PC-3 (cell line): Measurements from ENCODE around the gene PCNT. TPM values are rescaled to one million over a fixed set of nuclear protein-coding genes. Genes with fewer than 3 reads are reported as not detected.

ENCODE experiments used
- ATAC-seq: fragments of 200-7000 bp; cut with Tn5 transposase; 2 replicates; pipeline ENCODE4 v1.9.1; 2020; ENCODE audit warnings: mild to moderate bottlenecking, moderate library complexity
- BruUV-seq: library from RNA; stranded (reverse); fragments of 400-500 nt; replicated peaks from 2 replicates; lab custom pipeline; 2021; lab: Mats Ljungman, UMichigan
- CTCF ChIA-PET: fragments of 300-600 bp; sonication (Branson Sonifier 250); formaldehyde crosslinking; loops from one replicate; lab custom pipeline; 2022; ENCODE audit warnings: antibody characterized with exemption; lab: Charles Lee
- POLR2A ChIA-PET: fragments of 300-600 bp; sonication (Branson Sonifier 250); formaldehyde crosslinking; loops from one replicate; lab custom pipeline; 2022; ENCODE audit warnings: antibody characterized with exemption; ENCODE audit not compliant: unreplicated experiment; lab: Charles Lee
- DNase-seq: peaks from one replicate; pipeline ENCODE4 v3.0.0-alpha.2; 2015
- H2AFZ ChIP-seq: fragments of 300-600 bp; sonication (generic); 2 replicates; pipeline ENCODE4 v1.6.0; 2016; ENCODE audit warnings: antibody characterized with exemption, low read length
- H3F3A ChIP-seq: fragments of 300-600 bp; sonication (generic); one replicate; pipeline ENCODE4 v1.6.0; 2017; ENCODE audit warnings: antibody characterized with exemption, low read length, control low read depth, mild to moderate bottlenecking; ENCODE audit not compliant: unreplicated experiment
- H3K27ac ChIP-seq: fragments of 300-600 bp; sonication (generic); 2 replicates; pipeline ENCODE4 v1.5.1; 2016; ENCODE audit warnings: mild to moderate bottlenecking, low read length
- H3K27me3 ChIP-seq: fragments of 300-600 bp; sonication (generic); 2 replicates; pipeline ENCODE4 v1.6.1; 2016; ENCODE audit warnings: low read length, mixed read lengths
- H3K36me3 ChIP-seq: fragments of 300-600 bp; sonication (generic); 2 replicates; pipeline ENCODE4 v1.6.1; 2016; ENCODE audit warnings: low read depth, mixed run types, low read length, mixed read lengths
- H3K4me1 ChIP-seq: fragments of 300-600 bp; sonication (generic); 2 replicates; pipeline ENCODE4 v1.5.1; 2016; ENCODE audit warnings: low read length; ENCODE audit not compliant: insufficient read depth
- H3K4me2 ChIP-seq: fragments of 300-600 bp; sonication (generic); 2 replicates; pipeline ENCODE4 v1.6.0; 2016; ENCODE audit warnings: low read length
- H3K4me3 ChIP-seq: fragments of 300-600 bp; sonication (generic); 2 replicates; pipeline ENCODE4 v1.5.1; 2016; ENCODE audit warnings: mild to moderate bottlenecking, low read length, mixed read lengths
- H3K79me2 ChIP-seq: fragments of 300-600 bp; sonication (generic); 2 replicates; pipeline ENCODE4 v1.6.1; 2017; ENCODE audit warnings: low read length, mixed read lengths
- H3K9ac ChIP-seq: fragments of 300-600 bp; sonication (generic); 2 replicates; pipeline ENCODE4 v1.6.0; 2016; ENCODE audit warnings: mild to moderate bottlenecking, low read length
- H3K9me2 ChIP-seq: fragments of 300-600 bp; sonication (generic); replicated peaks from 2 replicates; pipeline ENCODE4 v1.6.1; 2016; ENCODE audit warnings: mixed run types, low read length, mixed read lengths
- H3K9me3 ChIP-seq: fragments of 300-600 bp; sonication (generic); 2 replicates; pipeline ENCODE4 v1.6.1; 2016; ENCODE audit warnings: low read length, mixed read lengths
- H4K20me1 ChIP-seq: fragments of 300-600 bp; sonication (generic); 2 replicates; pipeline ENCODE4 v1.6.1; 2016; ENCODE audit warnings: low read length, mixed read lengths
- EZH2 ChIP-seq: fragments of 300-600 bp; sonication (generic); IDR thresholded peaks from one replicate; pipeline ENCODE4 v1.6.1; 2017; ENCODE audit warnings: antibody characterized with exemption, mild to moderate bottlenecking, low read length; ENCODE audit not compliant: unreplicated experiment
- EZH2phosphoT487 ChIP-seq: fragments of 300-600 bp; sonication (generic); IDR thresholded peaks from 2 replicates; pipeline ENCODE4 v1.6.1; 2018; ENCODE audit warnings: mild to moderate bottlenecking, antibody characterized with exemption, low read length, borderline replicate concordance
- intact Hi-C: fragments of 100-400 bp; cut with micrococcal nuclease; formaldehyde crosslinking; loops from 2 replicates; pipeline ENCODE4 v1.9.0; 2023
- total RNA-seq: library from RNA; depleted of rRNA; stranded (reverse); fragments of >200 nt; gene quantifications from 2 replicates; pipeline ENCODE4 v1.2.3, GENCODE V29; 2014
- TF ChIP-seq, protein P1 (sequence below): fragments of 300-600 bp; sonication (generic); conservative IDR thresholded peaks from 2 replicates; pipeline ENCODE4 v1.5.1; 2017; ENCODE audit warnings: antibody characterized with exemption, low read depth, mild to moderate bottlenecking, low read length

The PCNT gene
- total RNA-seq, 1 experiment from 2014 or later: 51.4 TPM

DNA sequence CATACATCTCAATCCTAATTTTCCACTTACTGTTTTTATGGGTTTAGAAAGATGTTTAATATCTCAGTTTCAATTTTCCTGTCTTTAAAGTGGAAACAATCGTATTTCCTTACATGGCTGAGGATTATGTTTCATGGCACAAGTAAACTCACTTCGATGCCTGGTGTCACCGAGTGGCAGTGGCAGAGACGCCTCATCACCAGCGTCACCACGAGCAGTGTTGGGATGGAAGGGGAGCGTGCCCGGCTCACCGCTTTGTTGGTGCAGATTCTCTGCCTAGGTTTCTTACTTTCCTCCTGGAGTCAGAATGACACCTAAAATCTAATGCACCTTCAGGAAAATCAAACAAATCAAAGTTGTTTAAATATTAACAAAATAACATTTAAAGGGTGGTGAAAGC, 86.6 kb downstream of the PCNT start:
- H3F3A ChIP-seq: no peaks in the 10 kb centered on the region
- no peak for DNase-seq
- TF ChIP-seq EZH2phosphoT487 (no peak), EZH2 (no peak)
- TF ChIP-seq, protein P1, sequence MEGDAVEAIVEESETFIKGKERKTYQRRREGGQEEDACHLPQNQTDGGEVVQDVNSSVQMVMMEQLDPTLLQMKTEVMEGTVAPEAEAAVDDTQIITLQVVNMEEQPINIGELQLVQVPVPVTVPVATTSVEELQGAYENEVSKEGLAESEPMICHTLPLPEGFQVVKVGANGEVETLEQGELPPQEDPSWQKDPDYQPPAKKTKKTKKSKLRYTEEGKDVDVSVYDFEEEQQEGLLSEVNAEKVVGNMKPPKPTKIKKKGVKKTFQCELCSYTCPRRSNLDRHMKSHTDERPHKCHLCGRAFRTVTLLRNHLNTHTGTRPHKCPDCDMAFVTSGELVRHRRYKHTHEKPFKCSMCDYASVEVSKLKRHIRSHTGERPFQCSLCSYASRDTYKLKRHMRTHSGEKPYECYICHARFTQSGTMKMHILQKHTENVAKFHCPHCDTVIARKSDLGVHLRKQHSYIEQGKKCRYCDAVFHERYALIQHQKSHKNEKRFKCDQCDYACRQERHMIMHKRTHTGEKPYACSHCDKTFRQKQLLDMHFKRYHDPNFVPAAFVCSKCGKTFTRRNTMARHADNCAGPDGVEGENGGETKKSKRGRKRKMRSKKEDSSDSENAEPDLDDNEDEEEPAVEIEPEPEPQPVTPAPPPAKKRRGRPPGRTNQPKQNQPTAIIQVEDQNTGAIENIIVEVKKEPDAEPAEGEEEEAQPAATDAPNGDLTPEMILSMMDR: no peak
- H3K4me1 ChIP-seq: no peaks in the 10 kb centered on the region
- no peaks in the 10 kb centered on the region for H4K20me1 ChIP-seq
- H3K9me2 ChIP-seq: no peaks in the 10 kb centered on the region
- H3K4me2 ChIP-seq: no peak overlapping the region
- H3K4me3 ChIP-seq: no peak overlapping the region
- no TSS peak for BruUV-seq
- no peak overlapping the region for H2AFZ ChIP-seq
- intact Hi-C loops: no loop called here
- peaks cover 21% of the 10 kb centered on the region; the same call in 1 of the 2 replicates for H3K36me3 ChIP-seq
- no peaks in the 10 kb centered on the region for H3K9me3 ChIP-seq
- H3K27me3 ChIP-seq: no peaks in the 10 kb centered on the region
- CTCF ChIA-PET: no interaction called here
- no peak overlapping the region for H3K9ac ChIP-seq
- no peaks in the 10 kb centered on the region for H3K79me2 ChIP-seq
- ATAC-seq: no peak
- no peak overlapping the region for H3K27ac ChIP-seq
- POLR2A ChIA-PET: no interaction called here

DNA sequence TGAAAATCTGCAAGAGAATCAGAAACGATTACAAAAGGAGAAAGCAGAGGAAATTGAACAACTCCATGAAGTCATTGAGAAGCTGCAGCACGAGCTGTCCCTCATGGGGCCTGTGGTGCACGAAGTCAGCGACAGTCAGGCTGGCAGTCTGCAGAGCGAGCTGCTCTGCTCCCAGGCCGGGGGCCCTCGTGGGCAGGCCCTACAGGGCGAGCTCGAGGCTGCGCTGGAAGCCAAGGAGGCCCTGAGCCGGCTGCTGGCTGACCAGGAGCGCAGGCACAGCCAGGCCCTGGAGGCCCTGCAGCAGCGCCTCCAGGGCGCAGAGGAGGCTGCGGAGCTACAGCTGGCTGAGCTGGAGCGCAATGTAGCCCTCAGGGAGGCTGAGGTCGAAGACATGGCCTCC, 87.3 kb downstream of the PCNT start:
- Histone ChIP-seq H3K27me3 (no peaks in the 10 kb centered on the region), H3K36me3 (peaks cover 27% of the 10 kb centered on the region; the same call in 1 of the 2 replicates), H4K20me1 (no peaks in the 10 kb centered on the region), H3K4me2 (no peak overlapping the region), H3K27ac (no peak overlapping the region), H3K4me3 (no peak overlapping the region), H3K4me1 (no peaks in the 10 kb centered on the region), H3K79me2 (no peaks in the 10 kb centered on the region), H2AFZ (no peak overlapping the region), H3F3A (no peaks in the 10 kb centered on the region), H3K9ac (no peak overlapping the region), H3K9me3 (no peaks in the 10 kb centered on the region), H3K9me2 (no peaks in the 10 kb centered on the region)
- BruUV-seq: no TSS peak
- intact Hi-C loops: no loop called here
- ATAC-seq: no peak
- no peak for DNase-seq
- POLR2A ChIA-PET: no interaction called here
- CTCF ChIA-PET: interaction anchor here (0.5 kb wide), 1 partner anchor 255 kb away, joined by 3 read pairs; no protein-coding TSS in a partner anchor
- no peak for TF ChIP-seq EZH2phosphoT487
- TF ChIP-seq EZH2: no peak
- TF ChIP-seq, protein P1: no peak

DNA sequence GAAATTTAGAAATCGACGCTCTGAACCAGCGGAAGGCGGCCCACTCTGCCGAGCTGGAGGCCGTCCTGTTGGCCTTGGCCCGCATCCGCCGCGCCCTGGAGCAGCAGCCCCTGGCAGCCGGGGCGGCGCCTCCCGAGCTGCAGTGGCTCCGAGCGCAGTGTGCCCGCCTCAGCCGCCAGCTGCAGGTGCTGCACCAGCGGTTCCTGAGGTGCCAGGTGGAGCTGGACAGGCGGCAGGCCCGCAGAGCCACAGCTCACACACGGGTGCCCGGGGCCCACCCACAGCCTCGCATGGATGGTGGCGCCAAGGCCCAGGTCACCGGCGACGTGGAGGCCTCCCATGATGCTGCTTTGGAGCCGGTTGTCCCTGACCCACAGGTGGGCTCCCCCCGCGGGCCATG, 87.7 kb downstream of the PCNT start:
- Histone ChIP-seq H3F3A (no peaks in the 10 kb centered on the region), H3K4me3 (no peak overlapping the region), H3K9me3 (no peaks in the 10 kb centered on the region), H3K9me2 (no peaks in the 10 kb centered on the region), H3K79me2 (no peaks in the 10 kb centered on the region), H2AFZ (no peak overlapping the region), H3K9ac (no peak overlapping the region), H3K27ac (no peak overlapping the region), H3K27me3 (no peaks in the 10 kb centered on the region), H3K36me3 (peaks cover 31% of the 10 kb centered on the region; the same call in 1 of the 2 replicates), H4K20me1 (no peaks in the 10 kb centered on the region), H3K4me1 (no peaks in the 10 kb centered on the region), H3K4me2 (no peak overlapping the region)
- BruUV-seq: no TSS peak
- intact Hi-C loops: no loop called here
- no peak for TF ChIP-seq EZH2
- TF ChIP-seq EZH2phosphoT487: no peak
- TF ChIP-seq, protein P1: no peak
- no peak for ATAC-seq
- POLR2A ChIA-PET: no interaction called here
- no peak for DNase-seq
- CTCF ChIA-PET: interaction anchor here (0.5 kb wide), 1 partner anchor 255 kb away, joined by 3 read pairs; no protein-coding TSS in a partner anchor
